H1 (cell line): Measurements from ENCODE around the gene C11orf65. TPM values are rescaled to one million over a fixed set of nuclear protein-coding genes. Genes with fewer than 3 reads are reported as not detected.

Source experiments
- CTCF ChIA-PET: fragments of 300-600 bp; sonication (Branson Sonifier 250); formaldehyde crosslinking; loops from one replicate; lab custom pipeline; 2021; ENCODE audit not compliant: partially characterized antibody; lab: Charles Lee
- POLR2A ChIA-PET: fragments of 300-600 bp; sonication (Branson Sonifier 250); formaldehyde crosslinking; loops from one replicate; lab custom pipeline; 2021; ENCODE audit warnings: inconsistent platforms; ENCODE audit not compliant: partially characterized antibody; lab: Charles Lee
- DNase-seq, 2 experiments: peaks; one replicate each; pipeline versions ENCODE4 v3.0.0 to v3.0.0-alpha.2; 2010 to 2022; ENCODE audit warnings: low spot score in 2 of 2, low read depth in 1 of 2, mixed read lengths in 1 of 2
- FAIRE-seq: peaks from 2 replicates; lab custom pipeline; 2011; peaks lifted over from hg19 to GRCh38; lab: Jason Lieb, UNC
- H2AFZ ChIP-seq: 2 replicates; pipeline ENCODE4 v1.8.1; 2012; ENCODE audit warnings: low read length, inconsistent platforms
- H2AK5ac ChIP-seq: 2 replicates; pipeline ENCODE4 v1.6.1; 2013; ENCODE audit warnings: low read depth, low read length
- H2BK120ac ChIP-seq: replicated peaks from 2 replicates; pipeline ENCODE3; 2013; ENCODE audit warnings: low read depth, low read length, inconsistent platforms
- H2BK12ac ChIP-seq: 2 replicates; pipeline ENCODE4 v1.6.1; 2013; ENCODE audit warnings: low read depth, low read length
- H2BK15ac ChIP-seq: 2 replicates; pipeline ENCODE4 v1.6.1; 2013; ENCODE audit warnings: low read length
- H2BK20ac ChIP-seq: 2 replicates; pipeline ENCODE4 v1.6.1; 2013; ENCODE audit warnings: low read length
- H2BK5ac ChIP-seq: 2 replicates; pipeline ENCODE4 v1.6.1; 2013; ENCODE audit warnings: low read depth, low read length
- H3K14ac ChIP-seq: 2 replicates; pipeline ENCODE4 v1.6.1; 2013; ENCODE audit warnings: inconsistent platforms; ENCODE audit not compliant: insufficient read length
- H3K18ac ChIP-seq: 2 replicates; pipeline ENCODE4 v1.6.1; 2013; ENCODE audit warnings: low read length; ENCODE audit errors: extremely low read depth
- H3K23ac ChIP-seq: 2 replicates; pipeline ENCODE4 v1.6.1; 2013; ENCODE audit warnings: inconsistent platforms; ENCODE audit not compliant: insufficient read length
- H3K23me2 ChIP-seq: 2 replicates; pipeline ENCODE4 v1.6.1; 2013; ENCODE audit warnings: low read depth, low read length
- H3K27ac ChIP-seq: 2 replicates; pipeline ENCODE4 v1.6.1; 2011; ENCODE audit warnings: low read depth, low read length, inconsistent platforms
- H3K27me3 ChIP-seq, 4 experiments: replicated peaks in 1 of 4; 1 replicate in 1 of 4; 2 replicates in 3 of 4; pipeline versions ENCODE4 v1.6.1 to v1.8.1; 2011 to 2013; ENCODE audit warnings: low read length in 3 of 4, mild to moderate bottlenecking in 3 of 4, inconsistent platforms in 2 of 4, mixed read lengths in 2 of 4, moderate library complexity in 1 of 4; ENCODE audit not compliant: control insufficient read depth in 3 of 4, insufficient read depth in 3 of 4; ENCODE audit errors: extremely low read depth in 1 of 4
- H3K36me3 ChIP-seq, 4 experiments: 2 replicates each; pipeline versions ENCODE4 v1.6.1 to v1.8.1; 2011 to 2013; ENCODE audit warnings: mild to moderate bottlenecking in 4 of 4, low read length in 3 of 4, moderate library complexity in 2 of 4, control low read depth in 1 of 4, inconsistent platforms in 1 of 4; ENCODE audit not compliant: insufficient read depth in 4 of 4, control insufficient read depth in 2 of 4
- H3K4ac ChIP-seq: replicated peaks from 2 replicates; pipeline ENCODE3; 2013; ENCODE audit warnings: low read length, low read depth, mixed read lengths, inconsistent platforms; ENCODE audit not compliant: insufficient read length
- H3K4me1 ChIP-seq, 4 experiments: replicated peaks in 1 of 4; 1 replicate in 1 of 4; 2 replicates in 3 of 4; pipeline versions ENCODE4 v1.6.1 to v1.8.1; 2011 to 2013; ENCODE audit warnings: low read length in 3 of 4, inconsistent platforms in 2 of 4, mixed read lengths in 1 of 4; ENCODE audit not compliant: insufficient read depth in 4 of 4, control insufficient read depth in 3 of 4
- H3K4me2 ChIP-seq, 2 experiments: 2 replicates each; pipeline versions ENCODE4 v1.6.1 to v1.8.1; 2011 to 2013; ENCODE audit warnings: low read depth in 2 of 2, low read length in 2 of 2, control low read depth in 1 of 2, inconsistent platforms in 1 of 2, mild to moderate bottlenecking in 1 of 2; ENCODE audit not compliant: insufficient read depth in 1 of 2
- H3K4me3 ChIP-seq, 4 experiments: fragments of 200-600, 300-600 bp in 1 of 4; sonication (generic), shearing (Covaris generic), sonication (Bioruptor Twin) in 1 of 4; 2 replicates each; pipeline versions ENCODE4 v1.5.1 to v1.8.1; 2011 to 2016; ENCODE audit warnings: low read length in 4 of 4, low read depth in 3 of 4, control low read depth in 2 of 4, inconsistent platforms in 2 of 4, mild to moderate bottlenecking in 2 of 4, mixed read lengths in 1 of 4, moderate library complexity in 1 of 4; ENCODE audit not compliant: insufficient read depth in 2 of 4; ENCODE audit errors: extremely low read depth in 1 of 4
- H3K56ac ChIP-seq: replicated peaks from 2 replicates; pipeline ENCODE3; 2013; ENCODE audit warnings: low read depth, mild to moderate bottlenecking, mixed read lengths, low read length, inconsistent platforms; ENCODE audit not compliant: insufficient read length
- H3K79me1 ChIP-seq: 2 replicates; pipeline ENCODE4 v1.6.1; 2013; ENCODE audit warnings: low read depth, low read length, control low read depth
- H3K79me2 ChIP-seq, 2 experiments: 2 replicates each; pipeline versions ENCODE4 v1.6.1 to v1.8.1; 2012 to 2013; ENCODE audit warnings: low read length in 2 of 2, mild to moderate bottlenecking in 2 of 2, inconsistent platforms in 1 of 2; ENCODE audit not compliant: insufficient read depth in 2 of 2, control insufficient read depth in 1 of 2
- H3K9ac ChIP-seq, 4 experiments: replicated peaks in 1 of 4; 1 replicate in 1 of 4; 2 replicates in 3 of 4; pipeline versions ENCODE4 v1.6.1 to v1.8.1; 2011 to 2013; ENCODE audit warnings: low read depth in 3 of 4, low read length in 3 of 4, control low read depth in 2 of 4, mild to moderate bottlenecking in 2 of 4, moderate library complexity in 2 of 4, inconsistent platforms in 1 of 4; ENCODE audit errors: extremely low read depth in 1 of 4
- H3K9me3 ChIP-seq, 2 experiments: 2 replicates each; pipeline versions ENCODE4 v1.6.1 to v1.8.1; 2012 to 2013; ENCODE audit warnings: mild to moderate bottlenecking in 2 of 2, moderate library complexity in 2 of 2, control low read depth in 1 of 2, inconsistent platforms in 1 of 2, low read depth in 1 of 2, low read length in 1 of 2, mixed read lengths in 1 of 2; ENCODE audit not compliant: insufficient read depth in 2 of 2
- H4K20me1 ChIP-seq, 2 experiments: replicated peaks in 1 of 2; 2 replicates each; pipeline versions ENCODE3 to v1.8.1; 2011 to 2013; ENCODE audit warnings: inconsistent platforms in 2 of 2, low read length in 2 of 2, mild to moderate bottlenecking in 1 of 2; ENCODE audit not compliant: insufficient read depth in 2 of 2, control insufficient read depth in 1 of 2
- H4K5ac ChIP-seq: 2 replicates; pipeline ENCODE4 v1.6.1; 2013; ENCODE audit warnings: low read length, low read depth, mixed read lengths, inconsistent platforms; ENCODE audit not compliant: insufficient read length
- H4K8ac ChIP-seq: 2 replicates; pipeline ENCODE4 v1.8.0; 2013; ENCODE audit warnings: mild to moderate bottlenecking, moderate library complexity, low read length, inconsistent platforms; ENCODE audit not compliant: insufficient read depth; ENCODE audit errors: extremely low read depth
- H4K91ac ChIP-seq: replicated peaks from 2 replicates; pipeline ENCODE3; 2013; ENCODE audit warnings: low read length, mixed read lengths, inconsistent platforms; ENCODE audit not compliant: insufficient read length
- ATF2 ChIP-seq: IDR thresholded peaks from 2 replicates; pipeline ENCODE4 v1.6.1; 2012; ENCODE audit warnings: low read length, inconsistent platforms
- CTBP2 ChIP-seq: IDR thresholded peaks from 2 replicates; pipeline ENCODE4 v1.7.0; 2011; ENCODE audit warnings: borderline replicate concordance, mild to moderate bottlenecking, moderate library complexity, mixed read lengths, low read length; ENCODE audit not compliant: insufficient read depth, insufficient read length
- EGR1 ChIP-seq: IDR thresholded peaks from 2 replicates; pipeline ENCODE4 v1.6.1; 2011; ENCODE audit warnings: low read depth, low read length, borderline replicate concordance
- GABPA ChIP-seq: IDR thresholded peaks from 2 replicates; pipeline ENCODE4 v1.6.1; 2011; ENCODE audit warnings: mild to moderate bottlenecking, low read length, moderate library complexity, borderline replicate concordance; ENCODE audit not compliant: insufficient read depth
- HDAC2 ChIP-seq, 2 experiments: fragments of 300-600 bp in 1 of 2; sonication (generic) in 1 of 2; IDR thresholded peaks; 2 replicates each; pipeline ENCODE4 v1.6.1; 2011 to 2012; ENCODE audit warnings: low read depth in 2 of 2, low read length in 2 of 2, mild to moderate bottlenecking in 2 of 2, moderate library complexity in 2 of 2, borderline replicate concordance in 1 of 2, inconsistent platforms in 1 of 2
- KDM4A ChIP-seq: IDR thresholded peaks from one replicate; pipeline ENCODE4 v1.7.1; 2012; ENCODE audit warnings: low read depth, mild to moderate bottlenecking, moderate library complexity, low read length, inconsistent platforms; ENCODE audit not compliant: severe bottlenecking
- POU5F1 ChIP-seq: IDR thresholded peaks from 2 replicates; pipeline ENCODE4 v1.6.1; 2011; ENCODE audit warnings: low read depth, mild to moderate bottlenecking, low read length, moderate library complexity
- SAP30 ChIP-seq: fragments of 300-600 bp; sonication (generic); IDR thresholded peaks from 2 replicates; pipeline ENCODE4 v1.7.1; 2012; ENCODE audit warnings: low read length, moderate library complexity, mild to moderate bottlenecking, inconsistent platforms; ENCODE audit not compliant: insufficient read depth, insufficient replicate concordance
- SUZ12 ChIP-seq: fragments of 200-600 bp; sonication (generic); IDR thresholded peaks from 2 replicates; pipeline ENCODE4 v1.6.1; 2012; ENCODE audit warnings: mild to moderate bottlenecking, inconsistent platforms, low read length, moderate library complexity, mixed read lengths
- TAF1 ChIP-seq: IDR thresholded peaks from 2 replicates; pipeline ENCODE4 v1.6.1; 2011; ENCODE audit warnings: mild to moderate bottlenecking, low read depth, low read length
- ZNF274 ChIP-seq: IDR thresholded peaks from 2 replicates; pipeline ENCODE4 v1.7.0; 2012; ENCODE audit warnings: low read length, borderline replicate concordance; ENCODE audit errors: extremely low read depth
- WGBS, 2 experiments: shearing (Covaris generic) in 1 of 2; methylation state at CpG; one replicate each; pipeline versions ENCODE4 v1.1.6 to v1.1.7; 2013 to 2015; ENCODE audit warnings: low lambda C conversion rate in 2 of 2, mixed read lengths in 2 of 2, inconsistent platforms in 1 of 2, low coverage in 1 of 2, missing lambda C conversion rate in 1 of 2; ENCODE audit not compliant: insufficient replicate concordance in 2 of 2, insufficient coverage in 1 of 2, insufficient read length in 1 of 2; ENCODE audit errors: extremely low coverage in 1 of 2, missing lambda C conversion rate in 1 of 2; 5-methylcytosine and 5-hydroxymethylcytosine counted together
- polyA plus RNA-seq, 7 experiments: library from polyadenylated mRNA; depleted of rRNA in 3 of 7; stranded (reverse) in 5 of 7; unstranded in 2 of 7; fragments of >200 nt in 5 of 7; fragments of 200-250 nt in 2 of 7; gene quantifications; 1 replicate in 5 of 7; 2 replicates in 1 of 7; 4 replicates in 1 of 7; pipeline versions ENCODE4 v1.2.1 to v1.2.3, GENCODE V29; 2011 to 2013; ENCODE audit warnings: missing spikeins in 2 of 7, mixed read lengths in 2 of 7
- total RNA-seq: library from RNA; stranded (reverse); fragmentation: NEBNext Ultra II Directional; extraction: Animal tissue kit (Norgen Biotek cat#: 25700); gene quantifications from 2 replicates; pipeline ENCODE4 v1.2.1, GENCODE V29; 2021

The C11orf65 gene
- total and polyA plus RNA-seq, 2 of the 8 experiments (the other 6 are each of a cell fraction or from before 2014, with no cell fraction given): 0.14 to 0.22 TPM

- Histone ChIP-seq H3K27me3 (no peaks in the 10 kb centered on the region), H3K14ac (no peak overlapping the region), H2BK12ac (no peak overlapping the region), H3K9ac (no peak overlapping the region), H3K36me3 (peaks cover 6 to 37% (median 18%) of the 10 kb centered on the region in 4 experiments; a peak in 6 of 8 replicates), H3K4me2 (no peak overlapping the region), H3K27ac (no peak overlapping the region), H3K18ac (no peak overlapping the region), H3K23me2 (no peaks in the 10 kb centered on the region), H4K20me1 (no peaks in the 10 kb centered on the region), H2AK5ac (no peak overlapping the region), H2AFZ (no peak overlapping the region), H4K91ac (no peak overlapping the region), H2BK5ac (no peak overlapping the region), H3K56ac (no peak overlapping the region), H2BK20ac (no peak overlapping the region), H3K4me1 (no peaks in the 10 kb centered on the region), H3K4me3 (no peak overlapping the region), H4K8ac (no peak overlapping the region), H3K23ac (no peak overlapping the region), H2BK15ac (no peak overlapping the region), H3K79me2 (no peaks in the 10 kb centered on the region), H3K79me1 (no peaks in the 10 kb centered on the region), H4K5ac (no peak overlapping the region), H3K4ac (no peak overlapping the region), H3K9me3 (peaks cover 20 to 22% of the 10 kb centered on the region in 2 experiments; a peak in 3 of 4 replicates), H2BK120ac (no peak overlapping the region)
- WGBS, 2 experiments: 85% methylated on average over 2 of the region's 2 CpGs; no CpG with 5 or more reads in 1 of the 2 experiments
- FAIRE-seq: no peak
- ChIA-PET POLR2A (no interaction called here), CTCF (no interaction called here)
- DNase-seq: no peak
- TF ChIP-seq GABPA (no peak), ATF2 (no peak), SUZ12 (no peak), KDM4A (no peak), ZNF274 (no peak), TAF1 (no peak), CTBP2 (no peak), POU5F1 (no peak), SAP30 (no peak), HDAC2 (IDR thresholded peaks at IDR 0.05; ENCODE audit: borderline replicate concordance in 1 of 2, low read depth in 2 of 2, low read length in 2 of 2) (no peak), EGR1 (no peak)
Observed at GRCh38 chr11:108511851-108512474, 44.6 kb upstream of the C11orf65 start.
